GM23338 (cell line): ENCODE results near the gene RRN3. TPM values are rescaled to one million over a fixed set of nuclear protein-coding genes. Genes with fewer than 3 reads are reported as not detected.
A peak's percentile ranks its signal among the peaks of the same experiment; 100 is the strongest.

ENCODE experiments used
- ATAC-seq: fragments of 200-7000 bp; cut with Tn5 transposase; 3 replicates; pipeline ENCODE4 v1.9.1; 2020
- DNase-seq: peaks from one replicate; pipeline ENCODE4 v3.0.0-alpha.2; 2015; ENCODE audit warnings: low spot score
- H2AFZ ChIP-seq: fragments of 200-600 bp; sonication (generic); 2 replicates; pipeline ENCODE4 v1.8.0; 2016; ENCODE audit warnings: antibody characterized with exemption, mild to moderate bottlenecking, moderate library complexity
- H3F3A ChIP-seq: fragments of 200-600 bp; sonication (generic); replicated peaks from 2 replicates; pipeline ENCODE4 v1.8.0; 2017; ENCODE audit warnings: antibody characterized with exemption, mixed run types, low read depth
- H3K27ac ChIP-seq: fragments of 200-600 bp; sonication (generic); 2 replicates; pipeline ENCODE4 v1.6.1; 2016; ENCODE audit warnings: low read depth
- H3K27me3 ChIP-seq: fragments of 200-600 bp; sonication (generic); 2 replicates; pipeline ENCODE4 v1.8.0; 2016; ENCODE audit warnings: mild to moderate bottlenecking, mixed run types, moderate library complexity; ENCODE audit not compliant: insufficient read depth
- H3K36me3 ChIP-seq: fragments of 200-600 bp; sonication (generic); 2 replicates; pipeline ENCODE4 v1.8.0; 2016; ENCODE audit warnings: mild to moderate bottlenecking; ENCODE audit not compliant: insufficient read depth
- H3K4me1 ChIP-seq: fragments of 200-600 bp; sonication (generic); 2 replicates; pipeline ENCODE4 v1.8.0; 2016; ENCODE audit warnings: mild to moderate bottlenecking, moderate library complexity; ENCODE audit not compliant: insufficient read depth
- H3K4me2 ChIP-seq: fragments of 200-600 bp; sonication (generic); 2 replicates; pipeline ENCODE4 v1.7.1; 2017; ENCODE audit warnings: mixed run types
- H3K4me3 ChIP-seq: fragments of 200-600 bp; sonication (generic); 2 replicates; pipeline ENCODE4 v1.6.1; 2016; ENCODE audit warnings: mixed run types
- H3K79me2 ChIP-seq: fragments of 200-600 bp; sonication (generic); replicated peaks from 2 replicates; pipeline ENCODE4 v1.8.0; 2017; ENCODE audit warnings: mild to moderate bottlenecking; ENCODE audit not compliant: insufficient read depth
- H3K9me2 ChIP-seq: fragments of 200-600 bp; sonication (generic); 2 replicates; pipeline ENCODE4 v1.8.0; 2017; ENCODE audit not compliant: insufficient read depth
- H4K20me1 ChIP-seq: fragments of 200-600 bp; sonication (generic); replicated peaks from 2 replicates; pipeline ENCODE4 v1.8.0; 2017; ENCODE audit warnings: mild to moderate bottlenecking; ENCODE audit not compliant: insufficient read depth
- H3K27ac Mint-ChIP-seq: 2 replicates; pipeline ENCODE4 v1.8.0; 2020; ENCODE audit warnings: inconsistent platforms, mild to moderate bottlenecking, moderate library complexity, mixed read lengths
- H3K27me3 Mint-ChIP-seq: 3 replicates; pipeline ENCODE4 v1.8.0; 2022; ENCODE audit warnings: low read depth, mild to moderate bottlenecking, moderate library complexity, mixed read lengths, inconsistent platforms; ENCODE audit not compliant: insufficient read depth, poor library complexity
- H3K36me3 Mint-ChIP-seq: 3 replicates; pipeline ENCODE4 v1.8.0; 2021; ENCODE audit warnings: low read depth, mild to moderate bottlenecking, inconsistent platforms, moderate library complexity, mixed read lengths
- H3K4me1 Mint-ChIP-seq: 3 replicates; pipeline ENCODE4 v1.8.0; 2020; ENCODE audit warnings: mild to moderate bottlenecking, inconsistent platforms, mixed read lengths
- H3K4me3 Mint-ChIP-seq: 3 replicates; pipeline ENCODE4 v1.8.0; 2021; ENCODE audit warnings: moderate library complexity, mild to moderate bottlenecking, inconsistent platforms, mixed read lengths
- H3K9me3 Mint-ChIP-seq: 3 replicates; pipeline ENCODE4 v1.8.0; 2020; ENCODE audit warnings: moderate library complexity, mild to moderate bottlenecking, inconsistent platforms, mixed read lengths
- CREB1 ChIP-seq: fragments of 250-450 bp; sonication (Bioruptor Pico); IDR thresholded peaks from 2 replicates; pipeline ENCODE4 v1.5.0; 2020; ENCODE audit warnings: low read depth, mild to moderate bottlenecking, moderate library complexity
- CTCF ChIP-seq, 2 experiments: fragments of 200-600 bp in 1 of 2; sonication (generic) in 1 of 2; conservative IDR thresholded peaks; 2 replicates each; pipeline versions ENCODE4 v1.5.1 to v1.6.1; 2016 to 2017; ENCODE audit warnings: antibody characterized with exemption in 2 of 2, low read depth in 2 of 2, mild to moderate bottlenecking in 2 of 2, moderate library complexity in 1 of 2
- EZH2 ChIP-seq: fragments of 200-600 bp; sonication (generic); IDR thresholded peaks from one replicate; pipeline ENCODE4 v1.8.0; 2017; ENCODE audit warnings: antibody characterized with exemption, mild to moderate bottlenecking, low read depth; ENCODE audit not compliant: unreplicated experiment
- EZH2phosphoT487 ChIP-seq: fragments of 200-600 bp; sonication (generic); IDR thresholded peaks from one replicate; pipeline ENCODE4 v1.8.1; 2018; ENCODE audit warnings: antibody characterized with exemption; ENCODE audit not compliant: unreplicated experiment
- JUNB ChIP-seq: IDR thresholded peaks from one replicate; pipeline ENCODE4 v1.6.1; 2016; ENCODE audit warnings: antibody characterized with exemption; ENCODE audit not compliant: unreplicated experiment
- NANOG ChIP-seq: IDR thresholded peaks from 2 replicates; pipeline ENCODE4 v1.6.1; 2016; ENCODE audit warnings: antibody characterized with exemption, borderline replicate concordance
- POLR2AphosphoS5 ChIP-seq: IDR thresholded peaks from 2 replicates; pipeline ENCODE4 v1.6.1; 2016; ENCODE audit warnings: antibody characterized with exemption, low read depth
- STAT1 ChIP-seq: IDR thresholded peaks from one replicate; pipeline ENCODE4 v1.6.1; 2016; ENCODE audit warnings: antibody characterized with exemption; ENCODE audit not compliant: unreplicated experiment
- ZNF114 ChIP-seq: fragments of 250-450 bp; sonication (Bioruptor Pico); IDR thresholded peaks from 2 replicates; pipeline ENCODE4 v1.5.0; 2020; ENCODE audit warnings: mild to moderate bottlenecking, moderate library complexity
- ZNF331 ChIP-seq: fragments of 250-450 bp; sonication (Bioruptor Pico); IDR thresholded peaks from 2 replicates; pipeline ENCODE4 v1.5.0; 2020; ENCODE audit warnings: low read depth, mild to moderate bottlenecking, moderate library complexity
- polyA plus RNA-seq: library from polyadenylated mRNA; unstranded; fragments of >200 nt; fragmentation: Nextera tagmentation; extraction: Ambion mirVana; gene quantifications from 2 replicates; pipeline ENCODE4 v1.2.1, GENCODE V29; 2016
- total RNA-seq: library from RNA; depleted of rRNA; stranded (reverse); fragments of >200 nt; shearing (Covaris generic); gene quantifications from 2 replicates; pipeline ENCODE4 v1.2.3, GENCODE V29; 2014
- TF ChIP-seq, protein P1 (sequence below): fragments of 250-450 bp; sonication (Bioruptor Pico); IDR thresholded peaks from 2 replicates; pipeline ENCODE4 v1.5.0; 2020; ENCODE audit warnings: mild to moderate bottlenecking, moderate library complexity
- TF ChIP-seq, protein P2 (sequence below): IDR thresholded peaks from 2 replicates; pipeline ENCODE4 v1.6.1; 2016; ENCODE audit warnings: antibody characterized with exemption
- TF ChIP-seq, protein P3 (sequence below): IDR thresholded peaks from one replicate; pipeline ENCODE4 v1.6.1; 2018; ENCODE audit warnings: antibody characterized with exemption; ENCODE audit not compliant: unreplicated experiment

Gene RRN3
- total and polyA plus RNA-seq, 2 experiments from 2014 or later = 15.4 to 41.5 TPM

GRCh38 chr16:15073101-15073500, 21.0 kb downstream of the RRN3 start:
- peaks cover 89% of the 10 kb centered on the region for H3K36me3 Mint-ChIP-seq
- no peak overlapping the region for H3K27ac Mint-ChIP-seq
- H3K27me3 Mint-ChIP-seq = peaks cover 2% of the 10 kb centered on the region

More at GRCh38 chr16:15073101-15073500, 21.0 kb downstream of the RRN3 start:
- Histone ChIP-seq H2AFZ (no peak overlapping the region), H3K27me3 (no peaks in the 10 kb centered on the region), H3K4me1 (no peaks in the 10 kb centered on the region), H3K4me3 (no peak overlapping the region), H3K9me2 (no peaks in the 10 kb centered on the region), H3K27ac (peak overlapping the region; percentile 47), H4K20me1 (peaks cover 3% of the 10 kb centered on the region; the same call in 1 of the 2 replicates), H3F3A (peaks cover 18% of the 10 kb centered on the region; the same call in 1 of the 2 replicates), H3K4me2 (no peak overlapping the region), H3K36me3 (peaks cover 61% of the 10 kb centered on the region), H3K79me2 (no peaks in the 10 kb centered on the region)
- TF ChIP-seq CTCF (conservative IDR thresholded peaks at IDR 0.05; ENCODE audit: low read depth in 2 of 2) (no peak), CREB1 (no peak), STAT1 (no peak), ZNF114 (CRISPR knock-in tag) (no peak), ZNF331 (CRISPR knock-in tag) (no peak), EZH2 (no peak), JUNB (no peak), POLR2AphosphoS5 (no peak), EZH2phosphoT487 (no peak), NANOG (no peak)
- TF ChIP-seq, protein P1, sequence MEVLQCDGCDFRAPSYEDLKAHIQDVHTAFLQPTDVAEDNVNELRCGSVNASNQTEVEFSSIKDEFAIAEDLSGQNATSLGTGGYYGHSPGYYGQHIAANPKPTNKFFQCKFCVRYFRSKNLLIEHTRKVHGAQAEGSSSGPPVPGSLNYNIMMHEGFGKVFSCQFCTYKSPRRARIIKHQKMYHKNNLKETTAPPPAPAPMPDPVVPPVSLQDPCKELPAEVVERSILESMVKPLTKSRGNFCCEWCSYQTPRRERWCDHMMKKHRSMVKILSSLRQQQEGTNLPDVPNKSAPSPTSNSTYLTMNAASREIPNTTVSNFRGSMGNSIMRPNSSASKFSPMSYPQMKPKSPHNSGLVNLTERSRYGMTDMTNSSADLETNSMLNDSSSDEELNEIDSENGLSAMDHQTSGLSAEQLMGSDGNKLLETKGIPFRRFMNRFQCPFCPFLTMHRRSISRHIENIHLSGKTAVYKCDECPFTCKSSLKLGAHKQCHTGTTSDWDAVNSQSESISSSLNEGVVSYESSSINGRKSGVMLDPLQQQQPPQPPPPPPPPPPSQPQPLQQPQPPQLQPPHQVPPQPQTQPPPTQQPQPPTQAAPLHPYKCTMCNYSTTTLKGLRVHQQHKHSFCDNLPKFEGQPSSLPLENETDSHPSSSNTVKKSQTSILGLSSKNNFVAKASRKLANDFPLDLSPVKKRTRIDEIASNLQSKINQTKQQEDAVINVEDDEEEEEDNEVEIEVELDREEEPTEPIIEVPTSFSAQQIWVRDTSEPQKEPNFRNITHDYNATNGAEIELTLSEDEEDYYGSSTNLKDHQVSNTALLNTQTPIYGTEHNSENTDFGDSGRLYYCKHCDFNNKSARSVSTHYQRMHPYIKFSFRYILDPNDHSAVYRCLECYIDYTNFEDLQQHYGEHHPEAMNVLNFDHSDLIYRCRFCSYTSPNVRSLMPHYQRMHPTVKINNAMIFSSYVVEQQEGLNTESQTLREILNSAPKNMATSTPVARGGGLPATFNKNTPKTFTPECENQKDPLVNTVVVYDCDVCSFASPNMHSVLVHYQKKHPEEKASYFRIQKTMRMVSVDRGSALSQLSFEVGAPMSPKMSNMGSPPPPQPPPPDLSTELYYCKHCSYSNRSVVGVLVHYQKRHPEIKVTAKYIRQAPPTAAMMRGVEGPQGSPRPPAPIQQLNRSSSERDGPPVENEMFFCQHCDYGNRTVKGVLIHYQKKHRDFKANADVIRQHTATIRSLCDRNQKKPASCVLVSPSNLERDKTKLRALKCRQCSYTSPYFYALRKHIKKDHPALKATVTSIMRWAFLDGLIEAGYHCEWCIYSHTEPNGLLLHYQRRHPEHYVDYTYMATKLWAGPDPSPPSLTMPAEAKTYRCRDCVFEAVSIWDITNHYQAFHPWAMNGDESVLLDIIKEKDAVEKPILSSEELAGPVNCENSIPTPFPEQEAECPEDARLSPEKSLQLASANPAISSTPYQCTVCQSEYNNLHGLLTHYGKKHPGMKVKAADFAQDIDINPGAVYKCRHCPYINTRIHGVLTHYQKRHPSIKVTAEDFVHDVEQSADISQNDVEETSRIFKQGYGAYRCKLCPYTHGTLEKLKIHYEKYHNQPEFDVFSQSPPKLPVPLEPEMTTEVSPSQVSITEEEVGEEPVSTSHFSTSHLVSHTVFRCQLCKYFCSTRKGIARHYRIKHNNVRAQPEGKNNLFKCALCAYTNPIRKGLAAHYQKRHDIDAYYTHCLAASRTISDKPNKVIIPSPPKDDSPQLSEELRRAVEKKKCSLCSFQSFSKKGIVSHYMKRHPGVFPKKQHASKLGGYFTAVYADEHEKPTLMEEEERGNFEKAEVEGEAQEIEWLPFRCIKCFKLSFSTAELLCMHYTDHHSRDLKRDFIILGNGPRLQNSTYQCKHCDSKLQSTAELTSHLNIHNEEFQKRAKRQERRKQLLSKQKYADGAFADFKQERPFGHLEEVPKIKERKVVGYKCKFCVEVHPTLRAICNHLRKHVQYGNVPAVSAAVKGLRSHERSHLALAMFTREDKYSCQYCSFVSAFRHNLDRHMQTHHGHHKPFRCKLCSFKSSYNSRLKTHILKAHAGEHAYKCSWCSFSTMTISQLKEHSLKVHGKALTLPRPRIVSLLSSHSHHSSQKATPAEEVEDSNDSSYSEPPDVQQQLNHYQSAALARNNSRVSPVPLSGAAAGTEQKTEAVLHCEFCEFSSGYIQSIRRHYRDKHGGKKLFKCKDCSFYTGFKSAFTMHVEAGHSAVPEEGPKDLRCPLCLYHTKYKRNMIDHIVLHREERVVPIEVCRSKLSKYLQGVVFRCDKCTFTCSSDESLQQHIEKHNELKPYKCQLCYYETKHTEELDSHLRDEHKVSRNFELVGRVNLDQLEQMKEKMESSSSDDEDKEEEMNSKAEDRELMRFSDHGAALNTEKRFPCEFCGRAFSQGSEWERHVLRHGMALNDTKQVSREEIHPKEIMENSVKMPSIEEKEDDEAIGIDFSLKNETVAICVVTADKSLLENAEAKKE (CRISPR knock-in tag) = no peak
- TF ChIP-seq, protein P2, sequence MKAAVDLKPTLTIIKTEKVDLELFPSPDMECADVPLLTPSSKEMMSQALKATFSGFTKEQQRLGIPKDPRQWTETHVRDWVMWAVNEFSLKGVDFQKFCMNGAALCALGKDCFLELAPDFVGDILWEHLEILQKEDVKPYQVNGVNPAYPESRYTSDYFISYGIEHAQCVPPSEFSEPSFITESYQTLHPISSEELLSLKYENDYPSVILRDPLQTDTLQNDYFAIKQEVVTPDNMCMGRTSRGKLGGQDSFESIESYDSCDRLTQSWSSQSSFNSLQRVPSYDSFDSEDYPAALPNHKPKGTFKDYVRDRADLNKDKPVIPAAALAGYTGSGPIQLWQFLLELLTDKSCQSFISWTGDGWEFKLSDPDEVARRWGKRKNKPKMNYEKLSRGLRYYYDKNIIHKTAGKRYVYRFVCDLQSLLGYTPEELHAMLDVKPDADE = no peak
- TF ChIP-seq, protein P3, sequence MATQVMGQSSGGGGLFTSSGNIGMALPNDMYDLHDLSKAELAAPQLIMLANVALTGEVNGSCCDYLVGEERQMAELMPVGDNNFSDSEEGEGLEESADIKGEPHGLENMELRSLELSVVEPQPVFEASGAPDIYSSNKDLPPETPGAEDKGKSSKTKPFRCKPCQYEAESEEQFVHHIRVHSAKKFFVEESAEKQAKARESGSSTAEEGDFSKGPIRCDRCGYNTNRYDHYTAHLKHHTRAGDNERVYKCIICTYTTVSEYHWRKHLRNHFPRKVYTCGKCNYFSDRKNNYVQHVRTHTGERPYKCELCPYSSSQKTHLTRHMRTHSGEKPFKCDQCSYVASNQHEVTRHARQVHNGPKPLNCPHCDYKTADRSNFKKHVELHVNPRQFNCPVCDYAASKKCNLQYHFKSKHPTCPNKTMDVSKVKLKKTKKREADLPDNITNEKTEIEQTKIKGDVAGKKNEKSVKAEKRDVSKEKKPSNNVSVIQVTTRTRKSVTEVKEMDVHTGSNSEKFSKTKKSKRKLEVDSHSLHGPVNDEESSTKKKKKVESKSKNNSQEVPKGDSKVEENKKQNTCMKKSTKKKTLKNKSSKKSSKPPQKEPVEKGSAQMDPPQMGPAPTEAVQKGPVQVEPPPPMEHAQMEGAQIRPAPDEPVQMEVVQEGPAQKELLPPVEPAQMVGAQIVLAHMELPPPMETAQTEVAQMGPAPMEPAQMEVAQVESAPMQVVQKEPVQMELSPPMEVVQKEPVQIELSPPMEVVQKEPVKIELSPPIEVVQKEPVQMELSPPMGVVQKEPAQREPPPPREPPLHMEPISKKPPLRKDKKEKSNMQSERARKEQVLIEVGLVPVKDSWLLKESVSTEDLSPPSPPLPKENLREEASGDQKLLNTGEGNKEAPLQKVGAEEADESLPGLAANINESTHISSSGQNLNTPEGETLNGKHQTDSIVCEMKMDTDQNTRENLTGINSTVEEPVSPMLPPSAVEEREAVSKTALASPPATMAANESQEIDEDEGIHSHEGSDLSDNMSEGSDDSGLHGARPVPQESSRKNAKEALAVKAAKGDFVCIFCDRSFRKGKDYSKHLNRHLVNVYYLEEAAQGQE = no peak
- H3K4me3 Mint-ChIP-seq = no peak overlapping the region
- H3K4me1 Mint-ChIP-seq = no peaks in the 10 kb centered on the region
- H3K9me3 Mint-ChIP-seq = no peaks in the 10 kb centered on the region
- no peak for ATAC-seq
- DNase-seq = no peak
